Erythroblast (primary cell): ENCODE measurements around the gene MINDY4.

ENCODE experiments used
- GATA1 ChIP-seq: IDR thresholded peaks from 2 replicates; pipeline ENCODE4 v1.6.1; 2011; ENCODE audit warnings: low read depth, mild to moderate bottlenecking, control low read depth, low read length, moderate library complexity
- POLR2A ChIP-seq: IDR thresholded peaks from 2 replicates; pipeline ENCODE4 v1.6.1; 2011; ENCODE audit warnings: mild to moderate bottlenecking, low read length

GRCh38 chr7:30750683-30751650 is 20.2 kb upstream of the MINDY4 start:
- no peak for TF ChIP-seq POLR2A
- no peak for TF ChIP-seq GATA1
